PC-3 (cell line): Measurements from ENCODE around the gene PSMA7. TPM values are rescaled to one million over a fixed set of nuclear protein-coding genes. Genes with fewer than 3 reads are reported as not detected.

Source experiments
- ATAC-seq: fragments of 200-7000 bp; cut with Tn5 transposase; 2 replicates; pipeline ENCODE4 v1.9.1; 2020; ENCODE audit warnings: mild to moderate bottlenecking, moderate library complexity
- BruUV-seq: library from RNA; stranded (reverse); fragments of 400-500 nt; replicated peaks from 2 replicates; lab custom pipeline; 2021; lab: Mats Ljungman, UMichigan
- CTCF ChIA-PET: fragments of 300-600 bp; sonication (Branson Sonifier 250); formaldehyde crosslinking; loops from one replicate; lab custom pipeline; 2022; ENCODE audit warnings: antibody characterized with exemption; lab: Charles Lee
- POLR2A ChIA-PET: fragments of 300-600 bp; sonication (Branson Sonifier 250); formaldehyde crosslinking; loops from one replicate; lab custom pipeline; 2022; ENCODE audit warnings: antibody characterized with exemption; ENCODE audit not compliant: unreplicated experiment; lab: Charles Lee
- DNase-seq: peaks from one replicate; pipeline ENCODE4 v3.0.0-alpha.2; 2015
- H2AFZ ChIP-seq: fragments of 300-600 bp; sonication (generic); 2 replicates; pipeline ENCODE4 v1.6.0; 2016; ENCODE audit warnings: antibody characterized with exemption, low read length
- H3F3A ChIP-seq: fragments of 300-600 bp; sonication (generic); one replicate; pipeline ENCODE4 v1.6.0; 2017; ENCODE audit warnings: antibody characterized with exemption, low read length, control low read depth, mild to moderate bottlenecking; ENCODE audit not compliant: unreplicated experiment
- H3K27ac ChIP-seq: fragments of 300-600 bp; sonication (generic); 2 replicates; pipeline ENCODE4 v1.5.1; 2016; ENCODE audit warnings: mild to moderate bottlenecking, low read length
- H3K27me3 ChIP-seq: fragments of 300-600 bp; sonication (generic); 2 replicates; pipeline ENCODE4 v1.6.1; 2016; ENCODE audit warnings: low read length, mixed read lengths
- H3K36me3 ChIP-seq: fragments of 300-600 bp; sonication (generic); 2 replicates; pipeline ENCODE4 v1.6.1; 2016; ENCODE audit warnings: low read depth, mixed run types, low read length, mixed read lengths
- H3K4me1 ChIP-seq: fragments of 300-600 bp; sonication (generic); 2 replicates; pipeline ENCODE4 v1.5.1; 2016; ENCODE audit warnings: low read length; ENCODE audit not compliant: insufficient read depth
- H3K4me2 ChIP-seq: fragments of 300-600 bp; sonication (generic); 2 replicates; pipeline ENCODE4 v1.6.0; 2016; ENCODE audit warnings: low read length
- H3K4me3 ChIP-seq: fragments of 300-600 bp; sonication (generic); 2 replicates; pipeline ENCODE4 v1.5.1; 2016; ENCODE audit warnings: mild to moderate bottlenecking, low read length, mixed read lengths
- H3K79me2 ChIP-seq: fragments of 300-600 bp; sonication (generic); 2 replicates; pipeline ENCODE4 v1.6.1; 2017; ENCODE audit warnings: low read length, mixed read lengths
- H3K9ac ChIP-seq: fragments of 300-600 bp; sonication (generic); 2 replicates; pipeline ENCODE4 v1.6.0; 2016; ENCODE audit warnings: mild to moderate bottlenecking, low read length
- H3K9me2 ChIP-seq: fragments of 300-600 bp; sonication (generic); replicated peaks from 2 replicates; pipeline ENCODE4 v1.6.1; 2016; ENCODE audit warnings: mixed run types, low read length, mixed read lengths
- H3K9me3 ChIP-seq: fragments of 300-600 bp; sonication (generic); 2 replicates; pipeline ENCODE4 v1.6.1; 2016; ENCODE audit warnings: low read length, mixed read lengths
- H4K20me1 ChIP-seq: fragments of 300-600 bp; sonication (generic); 2 replicates; pipeline ENCODE4 v1.6.1; 2016; ENCODE audit warnings: low read length, mixed read lengths
- EZH2 ChIP-seq: fragments of 300-600 bp; sonication (generic); IDR thresholded peaks from one replicate; pipeline ENCODE4 v1.6.1; 2017; ENCODE audit warnings: antibody characterized with exemption, mild to moderate bottlenecking, low read length; ENCODE audit not compliant: unreplicated experiment
- EZH2phosphoT487 ChIP-seq: fragments of 300-600 bp; sonication (generic); IDR thresholded peaks from 2 replicates; pipeline ENCODE4 v1.6.1; 2018; ENCODE audit warnings: mild to moderate bottlenecking, antibody characterized with exemption, low read length, borderline replicate concordance
- intact Hi-C: fragments of 100-400 bp; cut with micrococcal nuclease; formaldehyde crosslinking; loops from 2 replicates; pipeline ENCODE4 v1.9.0; 2023
- total RNA-seq: library from RNA; depleted of rRNA; stranded (reverse); fragments of >200 nt; gene quantifications from 2 replicates; pipeline ENCODE4 v1.2.3, GENCODE V29; 2014
- TF ChIP-seq, protein P1 (sequence below): fragments of 300-600 bp; sonication (generic); conservative IDR thresholded peaks from 2 replicates; pipeline ENCODE4 v1.5.1; 2017; ENCODE audit warnings: antibody characterized with exemption, low read depth, mild to moderate bottlenecking, low read length

PSMA7 gene
- total RNA-seq, 1 experiment from 2014 or later, result 751 TPM

DNA sequence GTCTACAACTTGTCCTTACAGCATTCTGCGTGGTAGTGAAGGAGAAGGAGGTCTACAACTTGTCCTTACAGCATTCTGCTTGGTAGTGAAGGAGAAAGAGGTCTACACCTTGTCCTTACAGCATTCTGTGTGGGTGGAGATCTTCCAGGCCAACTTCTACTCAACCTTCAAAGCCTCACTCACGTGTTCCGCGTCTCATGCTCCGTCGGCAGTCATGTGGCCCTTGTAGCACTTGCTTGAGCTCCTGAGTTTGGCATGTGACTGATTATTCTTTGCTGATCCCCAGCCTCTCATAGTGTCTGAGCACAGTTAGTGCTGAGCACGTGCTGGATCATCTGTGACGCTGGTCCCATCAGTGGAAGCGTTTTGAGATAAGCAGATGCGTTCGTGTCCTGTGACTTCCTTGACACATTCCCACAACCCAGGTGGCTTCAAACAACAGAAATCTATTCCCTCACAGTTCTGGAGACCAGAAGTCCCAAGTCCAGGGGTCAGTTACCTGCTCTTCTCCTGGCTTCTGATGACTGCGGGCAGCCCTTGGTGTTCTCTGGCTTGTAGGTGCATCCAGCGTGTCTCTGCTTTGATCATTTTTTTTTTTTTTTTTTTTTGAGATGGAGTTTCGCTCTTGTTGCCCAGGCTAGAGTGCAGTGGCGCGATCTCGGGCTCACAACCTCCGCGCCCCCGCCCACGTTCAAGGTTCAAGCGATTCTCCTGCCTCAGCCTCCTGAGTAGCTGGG is 3.0 kb upstream of the PSMA7 start:
- peaks cover 2% of the 10 kb centered on the region; the same call in 1 of the 2 replicates for H3K36me3 ChIP-seq
- H3K4me3 ChIP-seq, result no peak overlapping the region
- CTCF ChIA-PET, result no interaction called here
- no peak overlapping the region for H3K9ac ChIP-seq
- intact Hi-C loops, result no loop called here
- no peaks in the 10 kb centered on the region for H3K27me3 ChIP-seq
- TF ChIP-seq EZH2 (no peak), EZH2phosphoT487 (no peak)
- TF ChIP-seq, protein P1, sequence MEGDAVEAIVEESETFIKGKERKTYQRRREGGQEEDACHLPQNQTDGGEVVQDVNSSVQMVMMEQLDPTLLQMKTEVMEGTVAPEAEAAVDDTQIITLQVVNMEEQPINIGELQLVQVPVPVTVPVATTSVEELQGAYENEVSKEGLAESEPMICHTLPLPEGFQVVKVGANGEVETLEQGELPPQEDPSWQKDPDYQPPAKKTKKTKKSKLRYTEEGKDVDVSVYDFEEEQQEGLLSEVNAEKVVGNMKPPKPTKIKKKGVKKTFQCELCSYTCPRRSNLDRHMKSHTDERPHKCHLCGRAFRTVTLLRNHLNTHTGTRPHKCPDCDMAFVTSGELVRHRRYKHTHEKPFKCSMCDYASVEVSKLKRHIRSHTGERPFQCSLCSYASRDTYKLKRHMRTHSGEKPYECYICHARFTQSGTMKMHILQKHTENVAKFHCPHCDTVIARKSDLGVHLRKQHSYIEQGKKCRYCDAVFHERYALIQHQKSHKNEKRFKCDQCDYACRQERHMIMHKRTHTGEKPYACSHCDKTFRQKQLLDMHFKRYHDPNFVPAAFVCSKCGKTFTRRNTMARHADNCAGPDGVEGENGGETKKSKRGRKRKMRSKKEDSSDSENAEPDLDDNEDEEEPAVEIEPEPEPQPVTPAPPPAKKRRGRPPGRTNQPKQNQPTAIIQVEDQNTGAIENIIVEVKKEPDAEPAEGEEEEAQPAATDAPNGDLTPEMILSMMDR, result no peak
- no peaks in the 10 kb centered on the region for H3K9me2 ChIP-seq
- no peak for DNase-seq
- ATAC-seq, result no peak
- no peak overlapping the region for H3K4me2 ChIP-seq
- no peaks in the 10 kb centered on the region for H3F3A ChIP-seq
- H2AFZ ChIP-seq, result no peak overlapping the region
- peaks cover 62% of the 10 kb centered on the region for H4K20me1 ChIP-seq
- no TSS peak for BruUV-seq
- POLR2A ChIA-PET, result no interaction called here
- peaks cover 17% of the 10 kb centered on the region for H3K4me1 ChIP-seq
- H3K9me3 ChIP-seq, result no peaks in the 10 kb centered on the region
- H3K79me2 ChIP-seq, result peaks cover 89% of the 10 kb centered on the region
- no peak overlapping the region for H3K27ac ChIP-seq

DNA sequence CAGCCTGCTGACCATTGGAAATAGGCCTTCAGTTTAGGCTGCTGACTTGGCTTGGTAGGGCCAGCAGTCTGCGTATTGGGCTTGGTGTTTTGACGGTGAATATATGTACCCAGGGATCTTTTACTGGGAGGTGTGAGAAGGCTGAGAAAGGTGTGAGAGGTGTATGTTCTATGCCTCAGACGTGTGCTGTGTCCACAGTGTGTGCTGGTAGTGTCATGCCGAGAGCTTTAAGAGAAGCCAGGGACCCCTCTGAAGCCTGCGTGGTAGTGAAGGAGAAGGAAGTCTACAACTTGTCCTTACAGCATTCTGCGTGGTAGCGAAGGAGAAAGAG is 2.5 kb upstream of the PSMA7 start:
- Histone ChIP-seq H3K27me3 (no peaks in the 10 kb centered on the region), H3K79me2 (peaks cover 89% of the 10 kb centered on the region), H4K20me1 (peaks cover 68% of the 10 kb centered on the region), H3K36me3 (peaks cover 8% of the 10 kb centered on the region; the same call in 1 of the 2 replicates), H3K4me2 (0 out of 2 replicates have a peak overlapping the region, but pooled peaks have one; percentile 89), H3K27ac (no peak overlapping the region), H3K4me3 (no peak overlapping the region), H2AFZ (no peak overlapping the region), H3K9ac (no peak overlapping the region), H3K9me2 (no peaks in the 10 kb centered on the region), H3K9me3 (no peaks in the 10 kb centered on the region), H3F3A (no peaks in the 10 kb centered on the region), H3K4me1 (peaks cover 23% of the 10 kb centered on the region)
- no peak for DNase-seq
- no TSS peak for BruUV-seq
- intact Hi-C loops, result no loop called here
- TF ChIP-seq, protein P1, result no peak
- no peak for TF ChIP-seq EZH2
- no peak for TF ChIP-seq EZH2phosphoT487
- no peak for ATAC-seq
- ChIA-PET POLR2A (no interaction called here), CTCF (no interaction called here)
